Measurements from ENCODE around the gene UTF1. TPM values are rescaled to one million over a fixed set of nuclear protein-coding genes. Genes with fewer than 3 reads are reported as not detected.

The UTF1 gene
- polyA plus RNA-seq, 3 donors from 2014 or later = not detected

GRCh38 chr10:133268532-133268931 lies 38.5 kb downstream of the UTF1 start:
- no peak overlapping the region for H3K27ac Mint-ChIP-seq
- H3K9me3 Mint-ChIP-seq = no peaks in the 10 kb centered on the region
- H3K27me3 Mint-ChIP-seq (ENCODE audit: low read depth in 3 of 3) = peaks cover 0 to 3% (median 2%) of the 10 kb centered on the region in 3 donors

GRCh38 chr10:133269367-133269766 lies 39.4 kb downstream of the UTF1 start:
- Mint-ChIP-seq H3K4me3 (no peak overlapping the region), H3K9me3 (no peaks in the 10 kb centered on the region), H3K27ac (no peak overlapping the region)

More at GRCh38 chr10:133268532-133268931, 38.5 kb downstream of the UTF1 start:
- Mint-ChIP-seq H3K4me1 (peaks cover 22 to 23% of the 10 kb centered on the region in 2 donors), H3K36me3 (peaks cover 0 to 6% (median 6%) of the 10 kb centered on the region in 3 donors), H3K4me3 (no peak overlapping the region)
- DNase-seq = no peak

GRCh38 chr10:133270204-133270603 lies 40.2 kb downstream of the UTF1 start:
- H3K36me3 Mint-ChIP-seq = peaks cover 0 to 6% (median 6%) of the 10 kb centered on the region in 3 donors
- peaks cover 0 to 5% (median 3%) of the 10 kb centered on the region in 3 donors for H3K27me3 Mint-ChIP-seq (ENCODE audit: low read depth in 3 of 3)
- H3K4me3 Mint-ChIP-seq = no peak overlapping the region
- peak overlapping the region in 1 of 6 donors; percentile 24 for H3K27ac Mint-ChIP-seq
- H3K4me1 Mint-ChIP-seq = peaks cover 9 to 13% of the 10 kb centered on the region in 2 donors
- no peaks in the 10 kb centered on the region for H3K9me3 Mint-ChIP-seq
- no peak for DNase-seq

More at GRCh38 chr10:133269367-133269766, 39.4 kb downstream of the UTF1 start:
- no peak for DNase-seq
- H3K36me3 Mint-ChIP-seq = peaks cover 0 to 6% (median 6%) of the 10 kb centered on the region in 3 donors
- H3K27me3 Mint-ChIP-seq (ENCODE audit: low read depth in 3 of 3) = peaks cover 0 to 2% (median 2%) of the 10 kb centered on the region in 3 donors
- peaks cover 14 to 16% of the 10 kb centered on the region in 2 donors for H3K4me1 Mint-ChIP-seq

- no peak overlapping the region for H3K27ac Mint-ChIP-seq
- no peak overlapping the region for H3K4me3 Mint-ChIP-seq
Measured at GRCh38 chr10:133270773-133271297, 40.8 kb downstream of the UTF1 start.

GRCh38 chr10:133271521-133272300 lies 41.7 kb downstream of the UTF1 start:
- no peaks in the 10 kb centered on the region for H3K9me3 Mint-ChIP-seq
- peaks cover 0 to 11% of the 10 kb centered on the region in 2 donors for H3K4me1 Mint-ChIP-seq
- peak overlapping the region in 1 of 6 donors; percentile 24 for H3K27ac Mint-ChIP-seq
- peaks cover 6 to 12% (median 9%) of the 10 kb centered on the region in 3 donors for H3K27me3 Mint-ChIP-seq (ENCODE audit: low read depth in 3 of 3)
- no peak overlapping the region for H3K4me3 Mint-ChIP-seq
- DNase-seq = no peak
- no peaks in the 10 kb centered on the region for H3K36me3 Mint-ChIP-seq

More at GRCh38 chr10:133270773-133271297, 40.8 kb downstream of the UTF1 start:
- peaks cover 3 to 8% (median 7%) of the 10 kb centered on the region in 3 donors for H3K27me3 Mint-ChIP-seq (ENCODE audit: low read depth in 3 of 3)
- H3K4me1 Mint-ChIP-seq = peaks cover 3 to 10% of the 10 kb centered on the region in 2 donors
- H3K9me3 Mint-ChIP-seq = no peaks in the 10 kb centered on the region
- DNase-seq = no peak
- peaks cover 0 to 2% (median 0%) of the 10 kb centered on the region in 3 donors for H3K36me3 Mint-ChIP-seq

DNA sequence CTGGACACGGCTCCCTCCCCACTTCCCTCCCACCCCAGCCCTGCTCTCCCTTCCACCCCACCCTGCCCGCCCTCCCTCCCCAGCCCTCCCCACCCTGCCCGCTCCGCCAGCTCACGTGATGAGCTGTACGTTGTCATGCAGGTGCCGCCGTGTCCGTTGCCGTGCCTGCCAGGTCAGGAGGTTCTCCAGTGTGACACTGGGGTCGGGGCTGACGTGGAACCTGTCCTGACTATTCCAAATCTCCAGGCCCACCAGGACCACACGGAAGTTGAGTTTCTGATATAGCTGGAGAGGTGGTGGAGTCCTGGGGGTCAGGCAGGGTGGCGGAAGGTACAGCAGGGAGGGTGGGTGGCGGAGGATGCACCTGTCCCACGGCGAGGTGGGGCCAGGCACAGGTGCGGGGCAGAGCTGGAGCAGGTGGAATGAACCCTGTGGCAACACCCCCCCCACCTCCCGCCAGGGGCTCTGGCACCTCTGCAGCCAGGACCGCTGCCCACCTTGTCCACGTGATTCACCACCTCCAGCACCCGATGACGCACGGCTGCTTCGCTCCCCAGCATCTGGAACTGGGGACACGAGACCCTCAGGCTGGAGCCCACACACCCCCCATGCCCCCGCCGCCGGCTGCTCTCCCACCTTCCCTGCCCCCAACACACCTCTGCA lies 42.4 kb downstream of the UTF1 start:
- H3K36me3 Mint-ChIP-seq = no peaks in the 10 kb centered on the region
- H3K4me1 Mint-ChIP-seq = peaks cover under 1 to 12% of the 10 kb centered on the region in 2 donors
- no peak overlapping the region for H3K4me3 Mint-ChIP-seq
- peak overlapping the region in 1 of 6 donors; percentile 51 for H3K27ac Mint-ChIP-seq
- DNase-seq = no peak
- no peaks in the 10 kb centered on the region for H3K9me3 Mint-ChIP-seq
- H3K27me3 Mint-ChIP-seq (ENCODE audit: low read depth in 3 of 3) = peaks cover 6 to 14% (median 9%) of the 10 kb centered on the region in 3 donors

DNA sequence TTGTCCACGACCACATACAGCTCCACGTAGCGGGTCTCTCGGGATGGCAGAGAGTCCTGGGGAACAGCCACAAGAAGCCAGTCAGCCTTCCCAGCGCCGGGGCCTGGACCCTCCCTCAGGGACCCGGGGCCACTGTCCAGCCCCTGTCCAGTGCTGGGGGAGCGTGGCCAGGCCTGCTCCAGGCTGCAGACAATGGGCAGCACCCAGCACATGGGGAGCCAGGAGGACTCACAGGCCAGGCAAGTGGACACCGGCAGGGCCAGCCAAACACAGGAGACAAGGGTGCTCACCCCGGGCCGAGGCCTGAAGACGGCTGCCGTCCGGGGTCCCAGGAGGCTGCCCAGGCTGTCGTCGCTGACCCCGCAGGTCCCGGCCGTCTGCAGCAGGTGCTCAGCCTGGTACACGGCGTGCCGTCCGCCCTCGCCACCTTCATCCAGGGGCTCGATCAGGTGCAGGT lies 43.0 kb downstream of the UTF1 start:
- no peak for DNase-seq
- H3K4me3 Mint-ChIP-seq = no peak overlapping the region
- peaks cover 9 to 19% (median 9%) of the 10 kb centered on the region in 3 donors for H3K27me3 Mint-ChIP-seq (ENCODE audit: low read depth in 3 of 3)

GRCh38 chr10:133273534-133274143 lies 43.6 kb downstream of the UTF1 start:
- no peak for DNase-seq
- Mint-ChIP-seq H3K36me3 (no peaks in the 10 kb centered on the region), H3K9me3 (no peaks in the 10 kb centered on the region), H3K27me3 (ENCODE audit: low read depth in 3 of 3) (peaks cover 12 to 26% (median 15%) of the 10 kb centered on the region in 3 donors), H3K27ac (no peak overlapping the region), H3K4me1 (peaks cover 12 to 24% of the 10 kb centered on the region in 2 donors), H3K4me3 (peak overlapping the region in 2 of 5 donors; percentile 21 to 57)

More for the DNA sequence above, 43.0 kb downstream of the UTF1 start:
- Mint-ChIP-seq H3K36me3 (no peaks in the 10 kb centered on the region), H3K4me1 (peaks cover 6 to 17% of the 10 kb centered on the region in 2 donors), H3K27ac (no peak overlapping the region), H3K9me3 (no peaks in the 10 kb centered on the region)

GRCh38 chr10:133274751-133275683 lies 45.0 kb downstream of the UTF1 start:
- Mint-ChIP-seq H3K27ac (peak overlapping the region; percentile 92 to 100 (median 96)), H3K4me1 (peaks cover 26 to 38% of the 10 kb centered on the region in 2 donors), H3K36me3 (no peaks in the 10 kb centered on the region), H3K4me3 (peak overlapping the region; percentile 92 to 94 (median 93)), H3K9me3 (no peaks in the 10 kb centered on the region), H3K27me3 (ENCODE audit: low read depth in 3 of 3) (peaks cover 18 to 34% (median 19%) of the 10 kb centered on the region in 3 donors)
- DNase-seq = peak; percentile 79 to 81 (median 81)

DNA sequence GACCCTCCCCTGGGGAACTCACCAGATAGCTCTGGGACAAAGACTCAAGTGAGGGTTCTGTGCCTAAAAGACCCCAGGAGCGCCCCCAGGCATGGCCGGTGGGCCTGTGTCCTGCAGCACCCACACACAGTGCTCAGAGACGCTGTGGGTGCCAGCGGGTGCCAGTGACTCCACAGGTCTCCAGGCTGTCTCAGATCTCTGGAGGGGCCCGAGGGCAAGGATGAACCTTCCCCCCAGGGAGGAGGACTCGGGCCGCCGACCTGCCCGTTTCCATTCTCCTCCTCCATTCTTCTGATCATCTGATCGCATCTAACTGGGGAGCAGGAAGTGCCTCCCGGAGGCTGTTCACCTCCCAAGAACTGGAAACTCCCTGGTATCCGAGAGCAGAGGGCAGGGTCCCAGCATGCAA lies 45.7 kb downstream of the UTF1 start:
- DNase-seq = peak; percentile 52 to 64 (median 63)
- peaks cover 29 to 42% of the 10 kb centered on the region in 2 donors for H3K4me1 Mint-ChIP-seq
- no peaks in the 10 kb centered on the region for H3K9me3 Mint-ChIP-seq
- H3K27ac Mint-ChIP-seq = peak overlapping the region; percentile 92 to 100 (median 96)
- peak overlapping the region; percentile 92 to 94 (median 93) for H3K4me3 Mint-ChIP-seq
- no peaks in the 10 kb centered on the region for H3K36me3 Mint-ChIP-seq
- H3K27me3 Mint-ChIP-seq (ENCODE audit: low read depth in 3 of 3) = peaks cover 18 to 34% (median 19%) of the 10 kb centered on the region in 3 donors

DNA sequence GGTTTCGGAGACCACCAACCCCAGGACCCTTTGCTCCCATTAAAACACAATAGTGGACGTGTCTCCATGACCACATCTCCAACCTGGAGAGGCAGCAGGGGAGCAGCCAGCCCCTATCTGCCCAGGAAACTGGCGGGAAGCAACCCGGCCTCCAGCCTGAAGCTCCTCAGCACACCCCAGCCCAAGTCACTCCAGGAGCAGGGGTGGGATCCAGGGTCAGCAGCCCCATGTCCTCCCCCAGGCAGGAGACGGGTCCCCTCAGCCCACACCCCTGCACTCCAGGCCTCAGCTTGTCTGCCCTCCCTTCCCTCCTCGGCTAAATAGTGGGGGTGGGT lies 46.0 kb downstream of the UTF1 start:
- DNase-seq = no peak
- Mint-ChIP-seq H3K27me3 (ENCODE audit: low read depth in 3 of 3) (peaks cover 18 to 34% (median 19%) of the 10 kb centered on the region in 3 donors), H3K36me3 (no peaks in the 10 kb centered on the region), H3K4me1 (peaks cover 29 to 42% of the 10 kb centered on the region in 2 donors), H3K4me3 (peak overlapping the region; percentile 92 to 94 (median 93)), H3K9me3 (no peaks in the 10 kb centered on the region), H3K27ac (peak overlapping the region; percentile 92 to 100 (median 96))

GRCh38 chr10:133276435-133277201 lies 46.6 kb downstream of the UTF1 start, which contains the start of gene ADAM8:
TSS of gene ADAM8 (minus strand) at chr10:133276868. CDS start at chr10:133276817, 51 bp downstream.
- peaks cover 18 to 34% (median 19%) of the 10 kb centered on the region in 3 donors for H3K27me3 Mint-ChIP-seq (ENCODE audit: low read depth in 3 of 3)
- H3K4me1 Mint-ChIP-seq = peaks cover 29 to 42% of the 10 kb centered on the region in 2 donors
- DNase-seq = peak; percentile 69 to 70 (median 69)
- peak within 1 kb of the TSS; percentile 99 to 100 (median 100) for H3K27ac Mint-ChIP-seq
- H3K4me3 Mint-ChIP-seq = peak within 1 kb of the TSS; percentile 93 to 99 (median 98)
- H3K9me3 Mint-ChIP-seq = no peaks in the 10 kb centered on the region
- no peaks in the 10 kb centered on the region for H3K36me3 Mint-ChIP-seq

Measured in immature natural killer cell (primary cell).